Fibroblast of lung (primary cell): Measurements from ENCODE around the gene WDR7.

ENCODE experiments used
- EZH2 ChIP-seq: IDR thresholded peaks from 2 replicates; pipeline ENCODE4 v1.5.1; 2012; ENCODE audit warnings: low read length, control low read depth, mild to moderate bottlenecking; ENCODE audit errors: missing control alignments
- TF ChIP-seq, protein P1 (sequence below), 2 donors: IDR thresholded peaks in 1 of 2; conservative IDR thresholded peaks in 1 of 2; 1 replicate in 1 of 2; 2 replicates in 1 of 2; pipeline ENCODE4 v1.5.1; 2011 to 2012; ENCODE audit warnings: low read length in 2 of 2, control low read depth in 1 of 2, inconsistent platforms in 1 of 2, low read depth in 1 of 2, mild to moderate bottlenecking in 1 of 2

DNA sequence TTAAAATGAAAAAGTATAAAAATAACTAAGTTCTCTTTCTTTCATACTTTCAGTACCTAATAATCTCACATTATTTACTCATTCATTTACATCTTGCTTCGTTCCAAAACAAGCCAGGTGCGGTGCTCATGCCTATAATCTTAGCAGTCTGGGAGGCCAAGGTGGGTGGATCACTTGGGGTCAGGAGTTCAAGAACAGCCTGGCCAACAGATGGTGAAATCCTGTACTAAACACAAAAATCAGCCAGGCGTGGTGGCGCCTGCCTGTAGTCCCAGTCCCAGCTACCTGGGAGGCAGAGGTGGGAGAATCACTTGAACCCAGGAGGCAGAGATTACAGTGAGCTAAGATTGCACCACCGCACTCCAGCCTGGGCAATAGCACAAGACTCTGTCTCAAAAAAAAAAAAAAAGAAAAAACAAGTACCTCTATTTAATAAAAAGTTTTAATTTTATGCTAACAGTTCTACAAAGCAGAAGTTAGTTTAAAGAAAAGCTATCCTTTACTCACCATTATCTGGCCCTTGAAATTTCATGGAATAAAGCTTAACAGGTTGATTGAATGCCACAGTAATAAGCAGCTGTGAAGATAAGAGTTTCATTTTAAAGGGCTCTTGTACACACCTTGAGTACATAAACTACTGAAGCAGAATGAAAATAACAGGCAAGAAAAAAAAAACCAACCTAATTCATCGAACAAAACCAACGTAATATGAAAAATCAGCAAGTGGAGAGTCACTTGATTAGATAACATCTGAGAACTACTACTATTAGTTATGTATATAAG is 35.2 kb upstream of the WDR7 start:
- TF ChIP-seq, protein P1, sequence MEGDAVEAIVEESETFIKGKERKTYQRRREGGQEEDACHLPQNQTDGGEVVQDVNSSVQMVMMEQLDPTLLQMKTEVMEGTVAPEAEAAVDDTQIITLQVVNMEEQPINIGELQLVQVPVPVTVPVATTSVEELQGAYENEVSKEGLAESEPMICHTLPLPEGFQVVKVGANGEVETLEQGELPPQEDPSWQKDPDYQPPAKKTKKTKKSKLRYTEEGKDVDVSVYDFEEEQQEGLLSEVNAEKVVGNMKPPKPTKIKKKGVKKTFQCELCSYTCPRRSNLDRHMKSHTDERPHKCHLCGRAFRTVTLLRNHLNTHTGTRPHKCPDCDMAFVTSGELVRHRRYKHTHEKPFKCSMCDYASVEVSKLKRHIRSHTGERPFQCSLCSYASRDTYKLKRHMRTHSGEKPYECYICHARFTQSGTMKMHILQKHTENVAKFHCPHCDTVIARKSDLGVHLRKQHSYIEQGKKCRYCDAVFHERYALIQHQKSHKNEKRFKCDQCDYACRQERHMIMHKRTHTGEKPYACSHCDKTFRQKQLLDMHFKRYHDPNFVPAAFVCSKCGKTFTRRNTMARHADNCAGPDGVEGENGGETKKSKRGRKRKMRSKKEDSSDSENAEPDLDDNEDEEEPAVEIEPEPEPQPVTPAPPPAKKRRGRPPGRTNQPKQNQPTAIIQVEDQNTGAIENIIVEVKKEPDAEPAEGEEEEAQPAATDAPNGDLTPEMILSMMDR (conservative IDR thresholded peaks at IDR 0.05 in 1 of 2, IDR thresholded peaks at IDR 0.05 in 1 of 2; ENCODE audit: low read depth in 1 of 2, low read length in 2 of 2), result no peak
- no peak for TF ChIP-seq EZH2
